Measurements from ENCODE around the gene HPCAL4.

The HPCAL4 gene

DNA sequence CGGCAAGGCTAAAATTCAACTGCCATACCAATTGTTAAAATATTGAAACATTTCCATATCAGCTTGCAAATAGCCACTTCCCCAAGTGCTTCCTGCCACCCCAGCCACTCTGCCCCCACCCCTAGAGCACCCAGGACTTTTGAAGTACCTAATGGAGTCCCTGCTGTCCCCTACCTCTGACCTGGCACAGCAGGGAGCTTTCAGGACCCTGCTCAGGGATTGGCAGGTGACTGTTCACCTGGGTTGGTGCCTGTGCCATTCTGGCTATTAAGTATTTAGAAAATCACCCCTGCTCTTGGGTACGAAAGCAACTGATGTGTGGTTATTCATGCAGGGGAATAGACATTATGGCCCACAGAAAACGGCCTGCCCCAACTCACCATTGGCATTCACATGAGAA is 9.1 kb upstream of the HPCAL4 start:
- DNase-seq, result no peak

DNA sequence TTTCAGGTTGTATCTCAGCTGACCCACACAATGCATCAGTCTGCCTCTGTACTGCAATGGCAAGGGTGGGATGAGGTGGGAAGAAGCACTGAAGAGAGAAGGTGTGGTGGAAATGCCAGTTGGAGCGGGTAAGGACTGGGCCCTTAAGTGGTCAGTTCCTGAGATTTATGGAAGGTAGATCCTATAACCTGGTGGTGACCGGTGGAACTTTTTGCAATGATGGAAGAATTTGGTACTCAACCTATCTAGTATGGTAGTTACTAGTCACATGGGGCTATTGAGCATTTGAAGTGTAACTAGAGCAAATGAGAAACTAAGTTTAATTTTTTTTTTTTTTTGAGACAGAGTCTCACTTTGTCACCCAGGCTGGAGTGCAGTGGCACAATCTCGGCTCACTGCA is 8.2 kb upstream of the HPCAL4 start:
- DNase-seq, result no peak

DNA sequence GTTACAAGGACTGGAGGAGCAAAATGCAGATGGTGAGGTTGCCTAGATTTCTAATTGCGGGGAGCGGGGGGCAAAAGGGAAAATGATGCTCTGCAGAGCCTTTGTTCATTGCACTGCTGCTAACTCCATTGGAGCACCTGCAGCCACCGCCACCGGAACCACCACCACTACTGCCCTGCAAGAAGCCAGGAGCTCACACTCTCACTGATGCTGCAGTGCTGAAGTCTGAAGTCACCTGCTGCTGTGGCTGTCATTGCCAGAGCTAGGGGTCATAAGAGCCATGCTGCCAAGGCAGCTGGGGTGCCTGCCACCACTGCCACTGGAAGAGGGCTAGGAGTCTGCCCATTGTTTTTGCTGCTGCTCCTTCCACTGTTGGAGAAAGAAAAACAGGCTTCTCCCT is 7.3 kb upstream of the HPCAL4 start:
- no peak for DNase-seq

DNA sequence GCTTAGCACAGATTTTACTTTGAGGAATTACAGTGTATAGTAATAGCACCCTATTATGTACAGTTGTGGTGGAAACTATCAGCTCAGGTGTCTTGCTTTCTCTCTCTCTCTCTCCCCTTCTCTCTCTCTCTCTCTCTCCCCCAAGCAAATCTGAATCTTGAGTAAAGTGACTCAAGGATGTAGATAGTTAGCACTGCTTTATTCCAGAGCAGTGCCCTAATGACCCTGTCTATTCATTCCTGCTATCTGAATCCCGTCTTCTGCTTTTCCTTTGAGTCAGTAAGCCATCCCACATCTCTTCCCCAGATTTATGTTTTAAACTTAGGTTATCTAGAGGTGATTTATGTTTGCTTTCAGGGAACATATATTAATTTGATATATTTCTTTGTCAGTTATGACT is 5.2 kb upstream of the HPCAL4 start:
- DNase-seq, result no peak

DNA sequence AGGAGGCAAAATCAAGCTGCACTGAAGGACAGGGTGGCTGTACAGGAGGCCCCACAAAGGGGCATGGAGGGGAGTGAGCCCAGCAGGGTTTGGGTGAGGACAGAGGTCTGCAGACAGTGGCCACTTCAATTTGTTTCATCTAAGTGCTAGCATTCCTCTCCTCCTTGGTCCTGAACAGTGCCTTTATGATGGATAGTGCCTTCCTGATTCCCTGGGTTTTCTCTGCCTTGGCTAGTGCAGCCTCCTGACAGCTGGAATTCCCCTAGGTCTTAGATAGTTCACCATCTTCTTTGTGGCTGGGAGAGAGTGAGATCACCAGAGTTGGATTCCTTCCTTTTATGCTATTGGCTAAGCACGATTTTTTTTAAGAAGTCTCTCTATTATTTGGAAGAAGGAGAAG is 3.8 kb upstream of the HPCAL4 start:
- DNase-seq, result no peak

DNA sequence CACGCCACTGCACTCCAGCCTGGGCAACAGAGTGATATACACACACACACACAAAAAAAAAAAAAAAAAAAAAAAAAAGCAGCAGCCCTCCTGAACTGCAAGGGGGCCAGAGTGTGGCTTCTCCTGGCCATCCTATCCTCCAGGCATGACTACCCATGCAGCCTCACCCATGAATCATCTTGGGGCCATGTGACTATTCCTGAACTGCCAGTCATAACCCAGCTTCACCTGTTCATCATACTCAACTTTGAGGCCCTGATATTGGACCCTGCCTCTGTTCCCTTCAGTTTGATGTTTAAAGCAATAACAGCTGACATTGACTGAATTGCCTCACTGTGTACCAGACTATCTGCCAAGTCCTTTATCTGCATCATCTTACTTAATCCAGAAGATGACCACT is 2.8 kb upstream of the HPCAL4 start:
- DNase-seq, result no peak

DNA sequence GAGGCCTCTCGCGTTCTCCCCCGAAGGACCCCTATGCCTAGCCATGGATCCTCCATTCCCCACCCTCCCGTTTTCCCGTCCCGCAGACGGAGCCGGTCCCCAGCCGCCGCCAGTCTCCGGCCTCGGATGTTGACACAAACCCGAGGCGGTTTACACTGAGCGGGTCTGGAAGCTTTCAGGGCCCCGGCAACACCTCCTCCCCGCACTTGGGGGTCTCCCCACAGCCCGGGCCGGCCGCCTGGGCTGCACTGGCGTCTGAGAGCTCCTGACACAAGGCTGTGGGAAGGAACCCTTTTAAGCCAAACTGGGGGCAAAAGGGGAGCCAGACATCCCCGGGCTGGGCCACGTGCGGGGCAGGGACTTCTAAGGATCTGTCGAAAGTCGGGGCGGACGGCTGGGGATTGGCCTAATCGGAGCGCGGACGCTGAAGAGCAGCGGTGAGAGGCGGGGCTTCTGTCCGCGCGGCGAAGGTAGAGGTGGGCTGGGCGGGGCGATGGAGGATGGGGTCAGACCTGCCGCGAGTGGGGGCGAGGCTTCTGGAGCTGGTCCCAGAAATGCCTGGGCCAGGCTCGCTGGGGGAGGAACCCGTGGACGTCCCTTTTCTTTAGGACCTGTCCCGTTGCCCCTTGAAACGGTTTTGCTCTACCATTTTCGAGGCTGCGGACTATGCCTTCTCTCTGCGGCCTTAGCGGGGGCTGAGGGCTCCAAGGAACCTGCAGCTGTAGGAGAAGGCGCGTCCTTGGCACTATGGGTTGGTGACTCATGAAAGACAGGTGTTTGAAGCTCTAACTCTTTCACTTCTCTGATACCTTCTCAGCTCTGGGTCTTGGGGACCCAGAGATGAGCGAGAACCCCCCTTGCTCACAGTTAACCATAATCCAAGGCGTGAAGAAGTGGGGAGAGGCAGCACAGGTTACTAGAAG is 1.2 kb upstream of the HPCAL4 start:
- DNase-seq, result no peak

DNA sequence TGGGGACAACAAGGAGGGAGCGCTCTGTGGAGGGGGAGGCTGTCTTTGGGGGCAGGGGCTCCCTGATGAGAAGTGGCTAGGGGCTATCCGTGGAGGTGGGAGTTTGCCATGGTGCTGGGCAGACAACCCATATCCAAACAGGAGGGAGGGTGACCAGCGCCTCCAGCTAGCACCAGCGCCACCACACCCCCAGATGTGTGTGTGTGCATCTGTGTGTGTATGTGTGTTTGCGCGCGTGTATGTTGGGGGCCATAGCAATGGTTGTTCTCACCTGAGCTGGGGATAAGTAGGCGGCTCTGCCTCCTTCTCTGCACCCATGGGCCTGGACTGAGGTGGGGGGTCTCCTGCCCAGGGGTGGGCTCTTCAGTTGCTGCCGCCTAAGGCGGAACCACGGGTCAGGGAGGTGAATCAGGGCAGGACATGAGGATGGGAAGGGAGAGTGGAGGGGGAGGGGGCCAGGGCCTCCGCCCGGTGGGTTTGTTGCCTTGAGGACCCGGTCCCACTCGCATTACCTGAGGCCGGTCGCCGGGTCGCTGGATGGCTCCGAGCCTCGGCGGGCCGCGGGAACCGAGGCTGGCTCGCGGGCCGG is 345 bp downstream of the HPCAL4 start:
- no peak for DNase-seq

DNA sequence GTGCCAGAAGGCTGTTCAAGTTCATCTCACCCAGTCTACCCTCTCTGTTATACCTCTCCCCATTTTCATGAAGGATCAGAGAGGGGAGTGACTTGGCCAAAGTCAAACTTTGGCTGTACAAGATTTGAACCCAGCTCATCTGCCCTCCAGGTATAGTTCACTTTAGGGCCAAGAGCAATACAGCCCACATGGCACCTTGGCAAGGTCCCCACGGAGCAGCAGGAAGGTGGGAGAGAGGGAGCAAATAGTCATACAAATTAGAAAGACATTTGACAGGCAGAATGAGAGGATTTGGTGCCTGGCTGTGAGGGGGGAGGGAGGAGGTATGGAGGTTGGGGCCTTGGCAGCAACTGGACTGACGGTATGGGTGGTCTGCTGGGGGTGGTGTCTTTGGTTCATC is 1.0 kb downstream of the HPCAL4 start:
- no peak for DNase-seq

DNA sequence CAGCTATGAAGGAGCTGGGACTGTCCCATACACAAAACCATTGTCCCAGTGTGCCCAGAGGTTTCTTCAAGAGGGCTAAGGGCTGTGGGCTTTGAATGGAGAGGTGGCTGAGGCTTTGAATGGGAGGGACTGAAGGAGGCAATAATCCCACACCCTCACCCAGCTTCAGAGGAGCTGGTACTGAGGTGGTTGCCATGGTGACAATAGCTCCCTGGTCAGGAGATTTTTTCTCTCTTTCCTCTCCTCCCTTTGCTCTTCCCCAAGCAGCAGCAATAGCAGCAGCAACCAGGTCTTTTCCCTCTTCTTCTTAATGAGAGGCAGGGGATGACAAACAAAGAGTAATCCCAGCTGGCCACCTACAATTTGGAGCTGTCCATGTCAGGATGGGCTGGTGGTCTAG is 1.6 kb downstream of the HPCAL4 start:
- no peak for DNase-seq

DNA sequence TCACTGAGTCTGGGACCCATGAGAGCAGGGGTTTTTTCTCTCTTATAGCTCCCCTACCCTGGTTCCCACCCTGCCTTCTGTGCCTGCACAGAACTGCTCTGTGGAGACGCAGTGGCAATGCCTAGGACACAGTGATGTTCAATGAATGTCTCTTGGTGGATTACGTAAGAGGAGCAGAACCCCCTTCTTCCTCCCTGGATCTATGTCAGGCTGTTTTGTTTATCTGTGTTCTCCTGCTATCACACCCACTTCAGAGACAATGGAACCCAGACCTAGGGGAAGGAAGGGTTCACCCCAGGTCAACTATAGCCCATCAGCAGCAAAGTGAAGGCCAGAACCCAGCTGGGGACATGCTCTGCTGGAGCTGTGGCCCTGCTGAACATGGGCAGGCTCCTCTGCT is 2.0 kb downstream of the HPCAL4 start:
- no peak for DNase-seq

DNA sequence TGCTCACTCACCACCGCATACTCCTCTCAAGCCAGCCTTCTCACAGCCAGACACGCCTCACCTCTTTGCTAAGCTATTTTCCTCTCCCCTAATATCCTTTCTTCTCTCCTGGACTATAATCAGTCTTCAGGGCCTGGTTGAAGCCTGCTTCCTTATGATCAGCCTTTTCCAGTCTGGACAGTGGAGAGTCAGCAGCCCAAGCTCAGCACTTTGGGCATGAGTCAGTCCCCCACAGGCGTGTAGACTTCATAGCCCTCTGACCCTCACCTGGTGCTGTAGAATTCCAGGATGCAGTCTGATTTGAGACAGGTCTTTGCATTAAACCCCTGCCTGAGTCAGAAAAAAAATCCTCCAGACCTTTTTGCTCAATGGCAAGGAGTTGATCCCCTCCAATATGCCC is 2.5 kb downstream of the HPCAL4 start:
- no peak for DNase-seq

DNA sequence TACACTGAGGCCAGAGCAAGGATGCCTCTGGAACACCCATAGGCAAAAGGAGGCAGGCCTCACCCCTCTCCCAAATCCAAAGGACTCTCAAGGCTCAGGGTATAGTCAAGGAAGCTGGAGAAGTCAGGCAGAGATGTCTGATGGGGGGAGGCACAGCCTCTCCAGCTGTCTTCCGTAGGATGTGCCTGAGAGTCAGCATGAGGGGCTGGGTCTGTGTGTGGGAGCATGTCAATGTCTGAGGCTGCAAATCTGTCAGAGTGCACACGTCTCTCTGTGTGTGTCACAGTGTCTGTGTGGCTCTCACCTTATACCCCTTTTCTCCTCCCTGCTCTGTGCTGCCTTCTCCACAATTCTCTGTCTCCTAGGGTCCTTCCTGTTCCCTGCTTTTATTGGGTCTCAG is 4.0 kb downstream of the HPCAL4 start:
- DNase-seq, result no peak

DNA sequence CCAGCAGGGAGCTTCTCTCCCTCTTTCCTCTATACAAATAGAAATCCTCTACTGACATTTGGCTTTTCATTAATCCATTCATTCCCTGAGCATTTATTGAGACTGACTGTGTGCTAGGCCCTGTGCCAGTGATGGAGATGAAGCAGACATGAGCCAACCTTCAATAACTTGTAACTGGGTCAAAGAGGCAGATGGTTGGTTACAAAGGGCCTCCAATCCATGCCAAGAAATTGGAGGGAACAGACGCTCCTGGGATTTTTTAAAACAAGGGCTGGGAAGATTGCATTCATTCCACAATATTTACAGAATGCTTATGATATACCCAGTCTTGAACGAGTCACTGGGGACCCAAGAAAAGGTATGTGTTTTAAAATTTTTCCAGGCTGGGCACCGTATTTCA is 6.2 kb downstream of the HPCAL4 start:
- no peak for DNase-seq

DNA sequence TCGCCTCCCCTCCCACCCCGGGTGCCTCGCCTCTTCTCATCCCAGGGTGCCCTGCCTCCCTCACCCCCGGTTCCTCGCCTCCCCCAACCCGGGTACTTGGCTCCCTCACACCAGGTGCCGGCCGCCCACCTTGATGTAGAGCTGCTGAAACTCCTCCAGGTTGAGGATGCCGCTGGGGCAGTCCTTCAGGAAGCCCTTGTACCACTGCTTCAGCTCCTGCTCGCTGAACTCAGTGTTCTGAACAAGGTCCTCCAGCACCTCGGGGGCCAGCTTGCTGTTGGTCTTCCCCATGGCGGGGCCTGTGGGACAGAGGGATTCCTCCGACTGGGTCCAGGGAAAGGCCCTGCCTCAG is 6.9 kb downstream of the HPCAL4 start:
- DNase-seq, result no peak

DNA sequence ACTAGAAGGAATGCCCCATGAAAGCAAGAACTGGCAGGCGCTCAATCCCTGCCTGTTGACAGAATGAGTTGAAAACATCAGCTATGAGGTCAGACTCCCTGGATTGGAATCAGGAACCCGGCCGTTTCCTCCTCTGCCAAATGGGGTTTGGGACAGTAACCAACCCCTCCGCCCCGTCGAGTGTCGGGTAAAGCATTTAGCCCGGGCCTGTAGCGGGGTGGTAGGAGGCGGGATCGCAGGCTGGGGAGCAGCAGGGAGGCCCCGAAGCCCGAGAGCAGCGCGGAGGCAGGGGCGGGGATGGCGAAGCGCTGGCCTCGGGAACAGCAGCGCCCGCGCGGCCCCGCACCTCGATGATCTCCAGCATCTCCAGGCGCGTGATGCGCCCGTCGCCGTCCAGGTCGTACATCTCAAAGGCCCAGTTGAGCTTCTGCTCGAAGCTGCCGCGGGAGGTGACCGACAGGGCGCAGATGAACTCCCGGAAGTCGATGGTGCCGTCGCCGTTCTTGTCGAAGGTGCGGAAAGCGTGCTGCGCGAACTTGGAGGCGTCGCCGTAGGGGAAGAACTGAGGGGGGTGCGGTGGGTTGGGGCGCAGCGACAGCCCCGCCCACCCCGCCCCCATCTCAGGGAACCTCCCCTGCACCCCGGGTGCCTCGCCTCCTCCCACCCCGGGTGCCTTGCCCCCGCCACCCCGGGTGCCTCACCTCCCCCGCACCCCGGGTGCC is 7.5 kb downstream of the HPCAL4 start:
- DNase-seq, result no peak

DNA sequence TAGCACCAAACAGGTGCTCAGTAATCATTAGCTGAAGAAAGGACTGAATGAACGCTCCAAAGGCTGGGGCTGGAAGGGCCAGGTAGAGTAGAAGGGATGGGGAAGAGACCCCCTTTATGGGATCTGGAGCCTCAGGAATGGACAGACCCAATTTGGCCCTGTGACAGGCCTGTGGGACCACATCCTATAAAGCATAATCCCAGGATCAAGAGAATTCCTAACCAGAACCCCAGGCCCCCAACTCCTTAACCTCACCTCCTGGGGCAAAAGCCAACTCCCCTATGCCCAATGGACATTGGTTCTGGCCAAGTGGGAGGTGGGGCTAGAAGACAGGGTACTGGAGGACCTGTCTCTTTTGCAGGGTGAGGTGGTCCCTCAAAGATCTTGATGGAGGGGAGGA is 9.2 kb downstream of the HPCAL4 start:
- no peak for DNase-seq

DNA sequence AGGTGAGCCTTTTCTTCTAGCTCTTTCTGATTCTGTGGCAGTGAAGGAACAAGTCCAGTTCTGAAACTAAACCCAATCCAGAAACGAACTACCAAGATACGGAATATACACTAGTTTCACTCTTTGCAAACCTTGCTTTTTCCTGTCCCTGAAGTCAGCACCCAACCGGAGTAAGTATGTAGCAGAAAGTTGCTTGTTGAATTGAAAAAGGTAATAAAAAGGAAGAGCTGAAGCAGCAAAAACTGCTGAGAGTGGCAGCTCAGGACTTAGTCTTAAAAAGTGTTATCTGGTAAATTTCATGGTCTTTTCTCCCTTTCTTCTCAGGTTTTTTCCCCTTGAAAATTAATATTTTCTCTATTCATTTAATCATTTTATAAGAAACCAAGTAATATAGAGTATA is 9.9 kb downstream of the HPCAL4 start:
- no peak for DNase-seq

DNA sequence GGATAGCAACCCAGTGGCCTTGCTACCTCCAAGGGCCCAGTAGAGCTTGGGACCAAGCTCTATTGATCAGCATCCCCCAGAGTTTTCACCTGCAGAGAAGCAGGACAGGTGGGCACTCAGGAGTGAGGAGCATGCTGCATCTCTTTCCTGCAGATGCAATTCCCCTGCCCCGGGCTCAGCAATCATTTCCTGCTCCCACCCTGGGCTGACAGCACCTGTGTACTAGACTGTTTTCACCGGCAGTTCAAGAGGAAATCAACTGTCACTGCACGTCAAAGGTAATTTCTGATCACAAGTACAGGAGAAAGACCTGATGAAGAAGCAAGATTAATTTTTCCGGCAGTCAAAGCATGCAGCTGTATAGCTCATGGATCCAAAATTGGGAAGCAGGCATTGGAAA is 10.5 kb downstream of the HPCAL4 start:
- DNase-seq, result no peak

DNA sequence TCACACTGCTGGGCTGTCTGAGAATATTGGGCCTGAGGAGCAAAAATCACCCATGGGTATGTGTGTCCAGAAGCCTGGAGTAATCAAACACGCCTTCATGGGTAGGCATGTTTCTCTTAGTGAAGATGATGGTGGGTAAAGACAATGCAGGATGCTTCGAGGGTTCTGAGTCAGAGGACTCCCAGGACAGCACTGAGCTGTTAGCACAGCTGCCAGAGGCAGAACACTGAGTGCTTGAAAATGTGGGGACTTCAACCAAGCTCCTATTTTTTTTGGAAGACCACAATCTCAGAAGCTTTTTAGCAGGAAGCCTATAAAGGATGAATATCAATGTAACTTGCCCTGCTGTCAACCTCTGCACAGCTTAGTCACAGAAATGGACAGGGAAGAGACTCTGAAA is 11.4 kb downstream of the HPCAL4 start:
- no peak for DNase-seq

DNA sequence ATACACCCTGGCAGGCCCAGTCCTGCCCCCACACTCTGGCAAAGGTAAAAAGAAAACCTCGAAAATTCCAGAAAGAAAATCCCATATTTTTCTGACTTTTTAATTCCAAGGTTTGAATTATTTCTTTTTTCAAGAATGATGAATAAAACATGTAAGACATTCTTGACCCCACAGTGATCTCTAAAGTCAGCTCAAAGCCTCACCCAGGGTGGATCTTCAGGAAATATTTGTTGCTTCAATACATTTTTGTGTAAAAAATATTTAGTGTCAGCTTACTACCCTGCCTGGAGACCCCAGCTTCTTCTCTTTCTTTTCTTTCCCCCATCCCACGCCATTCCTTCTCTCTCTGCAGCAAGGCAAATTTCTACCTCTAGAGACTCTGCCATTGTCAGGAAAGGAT is 12.3 kb downstream of the HPCAL4 start:
- DNase-seq, result no peak

DNA sequence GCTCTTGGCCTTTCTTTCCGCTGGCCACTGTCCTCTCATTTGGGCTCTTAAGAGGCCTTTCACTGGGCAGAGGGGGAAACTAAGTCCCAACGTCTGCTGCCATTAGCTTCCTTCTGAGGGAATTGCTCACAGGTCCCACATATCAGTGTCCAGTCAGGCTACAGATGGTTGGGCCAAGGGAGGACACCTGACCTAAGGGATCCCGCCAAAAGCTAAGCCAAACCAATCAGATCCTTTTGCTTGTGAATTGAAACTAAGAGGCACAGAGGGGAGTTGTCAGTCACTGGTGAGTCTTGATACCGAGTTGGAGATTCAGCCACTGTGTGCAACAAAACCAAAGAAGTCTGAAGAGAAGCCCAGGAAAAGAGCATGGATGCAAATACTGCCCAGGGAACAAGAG is 13.6 kb downstream of the HPCAL4 start:
- DNase-seq, result no peak

DNA sequence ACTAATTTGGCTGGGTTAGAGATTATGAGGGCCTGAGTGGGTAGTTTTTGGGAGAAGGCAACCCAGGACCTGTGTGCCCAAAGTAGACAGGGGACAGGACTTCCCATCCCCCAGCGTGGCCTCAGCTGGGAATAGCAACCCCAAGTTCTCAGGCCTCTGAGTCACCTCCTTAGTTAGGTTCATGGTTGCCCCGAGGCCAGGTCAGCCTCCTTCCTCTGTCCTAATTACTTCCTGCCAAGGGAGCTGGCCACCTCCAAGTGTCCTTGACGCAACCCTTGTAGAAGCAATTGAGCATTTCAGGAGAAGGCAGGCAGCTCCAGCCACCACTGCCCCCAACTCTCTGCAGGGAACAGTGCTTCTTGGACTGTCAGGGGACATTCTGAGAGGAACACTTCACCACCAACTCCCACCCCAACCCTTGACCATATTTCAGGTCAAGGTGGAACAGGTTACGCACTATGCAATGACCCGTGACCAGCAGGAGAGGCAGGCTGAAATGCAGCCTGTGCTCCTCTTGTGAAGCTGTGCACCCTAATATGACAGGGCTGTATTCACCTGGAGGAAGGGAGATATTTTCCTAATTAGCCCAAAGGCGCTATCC is 14.2 kb downstream of the HPCAL4 start:
- no peak for DNase-seq

DNA sequence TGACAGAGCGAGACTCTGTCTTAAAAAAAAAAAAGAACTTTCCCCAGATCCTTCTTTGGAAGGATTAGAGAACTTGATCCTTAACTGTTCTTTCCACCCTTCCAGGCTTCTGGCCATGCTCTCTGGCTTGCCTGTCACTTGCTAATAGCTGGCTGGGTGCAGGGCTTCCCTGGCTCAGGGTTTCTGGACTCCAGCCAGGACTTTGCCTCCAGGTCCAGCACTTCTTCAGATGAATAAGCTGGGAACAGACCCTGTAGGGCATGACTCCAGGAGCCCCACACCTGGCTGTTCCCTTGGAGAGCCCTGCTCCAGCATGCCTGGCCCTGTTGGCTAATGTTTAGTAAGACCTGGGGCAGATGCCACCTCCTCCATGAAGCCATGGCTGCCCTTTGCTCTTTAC is 16.0 kb downstream of the HPCAL4 start:
- DNase-seq, result no peak

All from COR-L47 (cell line).